Posterior vena cava (tissue), 2 donors: Measurements from ENCODE around the gene CAMTA1. TPM values are rescaled to one million over a fixed set of nuclear protein-coding genes. Genes with fewer than 3 reads are reported as not detected.
"Not testable (repeated sequence)": the region's sequence is repeated elsewhere in the genome, so short reads cannot be mapped to it uniquely, and the experiment has no call there.

ENCODE experiments used
- DNase-seq: peaks from one replicate; pipeline ENCODE4 v3.0.0-alpha.2; 2020; ENCODE audit warnings: low spot score
- intact Hi-C, 2 donors: fragments of 100-400 bp; cut with DNase I; formaldehyde crosslinking; loops; one replicate each; pipeline versions ENCODE4 v1.14.1 to v1.14.2; 2022 to 2023
- total RNA-seq, 2 donors: library from RNA; stranded (reverse); fragmentation: NEBNext Ultra II Directional; extraction: Animal tissue kit (Norgen Biotek cat#: 25700); gene quantifications; one replicate each; pipeline ENCODE4 v1.2.1, GENCODE V29; 2021
- donor health status: DM: yes; HTN: yes; CAD: no.
- donor health status: DM: yes; HTN: yes; CAD: no.

CAMTA1 gene
- total RNA-seq, 2 donors from 2014 or later: 65.1 to 76.4 TPM

GRCh38 chr1:7127322-7128075, 342.2 kb downstream of the CAMTA1 start:
- DNase-seq: no peak
- intact Hi-C loops: no loop called here

GRCh38 chr1:7128293-7128692, 343.0 kb downstream of the CAMTA1 start:
- DNase-seq: no peak
- intact Hi-C loops: no loop called here

DNA sequence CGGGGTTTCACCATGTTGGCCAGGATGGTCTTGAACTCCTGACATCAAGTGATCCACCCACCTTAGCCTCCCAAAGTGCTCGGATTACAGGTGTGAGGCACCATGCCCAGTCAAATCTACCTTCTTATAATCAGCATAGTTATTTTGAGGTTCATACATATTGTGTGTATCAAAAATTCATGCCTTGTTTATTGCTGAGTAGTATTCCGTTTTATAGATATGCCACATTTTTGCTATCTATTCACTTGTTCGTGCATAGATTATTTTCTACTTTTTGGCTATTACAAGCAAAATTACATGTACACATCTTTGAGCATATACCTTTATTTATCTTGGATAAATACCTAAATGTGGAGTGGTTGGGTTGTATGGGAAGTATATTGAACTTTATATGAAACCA, 344.9 kb downstream of the CAMTA1 start:
- intact Hi-C loops: no loop called here
- DNase-seq: no peak

GRCh38 chr1:7135493-7135892, 350.2 kb downstream of the CAMTA1 start:
- no peak for DNase-seq
- intact Hi-C loops: no loop called here

GRCh38 chr1:7136166-7136953, 351.1 kb downstream of the CAMTA1 start:
- intact Hi-C loops: no loop called here
- DNase-seq: no peak

DNA sequence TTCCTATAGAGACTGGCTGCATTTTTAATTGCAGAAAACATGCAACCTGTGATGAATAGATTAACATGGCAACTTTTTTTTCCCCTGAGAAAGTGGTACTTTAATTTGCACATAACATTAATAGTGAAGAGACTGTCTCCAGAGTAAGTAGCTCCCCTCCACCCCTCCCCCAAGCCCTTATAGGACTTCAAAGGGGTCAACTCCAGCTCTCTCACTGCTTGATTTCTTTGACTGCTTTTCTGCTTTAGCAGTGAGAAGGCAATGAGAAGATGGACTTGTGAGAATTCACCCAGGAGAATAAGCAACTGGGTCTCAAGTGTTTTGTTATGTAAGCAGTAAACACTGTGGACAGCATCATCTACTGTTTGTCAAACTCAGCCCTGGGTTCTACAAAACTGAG, 355.0 kb downstream of the CAMTA1 start:
- intact Hi-C loops: no loop called here
- DNase-seq: no peak

- intact Hi-C loops: no loop called here
- no peak for DNase-seq
These were observed 360.7 kb downstream of the CAMTA1 start for GRCh38 chr1:7145947-7146346.

- intact Hi-C loops: no loop called here
- no peak for DNase-seq
These were observed 361.5 kb downstream of the CAMTA1 start for GRCh38 chr1:7146710-7147109.

DNA sequence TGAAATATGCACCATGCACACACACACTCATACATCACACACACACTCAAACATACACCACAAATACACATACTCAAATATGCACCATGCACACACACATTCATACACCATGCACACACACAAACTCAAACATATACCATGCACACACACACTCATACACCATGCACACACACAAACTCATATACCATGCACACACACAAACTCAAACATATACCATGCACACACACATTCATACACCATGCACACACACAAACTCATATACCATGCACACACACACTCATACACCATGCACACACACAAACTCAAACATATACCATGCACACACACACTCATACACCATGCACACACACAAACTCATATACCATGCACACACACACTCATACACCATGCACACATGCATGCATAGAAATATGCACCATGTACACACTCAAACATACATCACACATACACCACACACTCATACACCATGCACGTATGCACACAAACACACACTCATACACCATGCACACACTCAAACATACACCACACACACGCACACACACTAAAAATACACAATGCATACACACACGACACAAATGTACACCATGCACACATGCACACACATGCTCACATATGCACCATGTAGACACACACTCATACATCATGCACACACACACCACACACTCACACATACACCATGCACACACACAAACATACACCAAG, 362.5 kb downstream of the CAMTA1 start:
- DNase-seq, intact Hi-C loops: not testable (repeated sequence)

GRCh38 chr1:7149080-7149838, 364.0 kb downstream of the CAMTA1 start:
- no peak for DNase-seq
- intact Hi-C loops: no loop called here

GRCh38 chr1:7150724-7151280, 365.5 kb downstream of the CAMTA1 start:
- no peak for DNase-seq
- intact Hi-C loops: no loop called here

- intact Hi-C loops: no loop called here
- DNase-seq: no peak
These were observed 366.7 kb downstream of the CAMTA1 start for GRCh38 chr1:7151978-7152377.

GRCh38 chr1:7152655-7153054, 367.4 kb downstream of the CAMTA1 start:
- no peak for DNase-seq
- intact Hi-C loops: no loop called here

DNA sequence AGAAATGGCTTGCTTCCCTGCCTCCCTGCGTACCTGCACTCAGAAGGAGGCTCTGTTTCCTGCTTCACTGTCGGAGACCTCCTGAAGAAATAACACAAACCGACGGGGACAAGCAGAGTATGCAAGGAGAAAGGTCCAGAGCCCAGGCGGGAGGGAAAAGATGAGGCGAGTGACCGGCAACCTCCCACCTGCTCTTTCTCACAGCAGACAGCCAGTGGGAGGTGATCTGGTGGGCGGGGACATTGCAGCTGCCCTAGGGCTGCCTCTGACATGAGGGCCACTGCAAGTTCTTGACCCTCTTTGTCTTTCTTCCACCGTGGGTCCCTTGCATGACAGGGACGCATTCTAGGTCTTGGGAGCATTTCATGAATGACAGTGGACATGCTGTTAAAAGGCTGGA, 368.2 kb downstream of the CAMTA1 start:
- DNase-seq: no peak
- intact Hi-C loops: no loop called here

GRCh38 chr1:7159116-7159781, 374.0 kb downstream of the CAMTA1 start:
- intact Hi-C loops: no loop called here
- no peak for DNase-seq

GRCh38 chr1:7168554-7168953, 383.3 kb downstream of the CAMTA1 start:
- DNase-seq, intact Hi-C loops: not testable (repeated sequence)

DNA sequence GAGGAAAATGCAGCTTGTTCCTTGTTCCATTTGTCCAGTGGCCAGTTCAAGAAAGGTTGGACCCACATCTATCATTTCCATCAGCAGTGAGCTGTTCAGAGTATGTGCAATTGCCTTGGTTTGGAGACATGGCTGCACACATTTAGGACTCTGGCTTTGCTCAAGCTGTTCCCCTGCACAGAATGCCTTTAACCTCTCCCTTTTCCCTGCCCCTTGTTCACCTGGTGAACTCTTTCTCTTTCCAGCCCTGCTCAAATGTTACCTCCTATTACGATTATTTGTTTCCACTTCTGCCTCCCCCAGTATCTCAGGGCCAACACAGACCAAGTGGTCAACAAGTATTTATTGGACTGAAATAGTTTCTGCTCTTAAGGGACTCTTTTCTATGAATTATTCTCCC, 385.9 kb downstream of the CAMTA1 start:
- DNase-seq: no peak
- intact Hi-C loops: no loop called here

GRCh38 chr1:7171574-7171973, 386.3 kb downstream of the CAMTA1 start:
- DNase-seq: no peak
- intact Hi-C loops: no loop called here

DNA sequence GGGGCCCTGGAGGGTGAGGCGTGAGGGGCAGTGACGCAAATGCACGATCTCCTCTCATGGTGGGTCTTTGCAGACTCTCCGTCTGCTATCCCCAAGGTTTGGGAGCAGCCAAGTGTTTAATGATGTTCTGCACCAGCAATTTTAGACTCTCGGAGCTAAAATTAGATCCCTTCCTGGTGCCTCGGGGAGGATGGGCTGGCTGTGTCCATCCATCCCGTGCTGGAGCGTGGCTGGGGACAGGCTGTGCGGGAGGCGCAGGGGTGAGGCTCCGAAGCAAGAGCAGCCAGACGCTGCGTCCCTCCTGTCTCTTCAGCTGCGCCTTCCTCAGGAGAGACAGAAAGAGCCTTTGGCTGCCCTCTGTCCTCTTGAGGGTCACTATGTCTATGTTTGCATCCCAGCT, 387.6 kb downstream of the CAMTA1 start:
- intact Hi-C loops: no loop called here
- no peak for DNase-seq
